Fibroblast of skin of back (primary cell): ENCODE measurements around the gene TIMP4.

Source experiments
- DNase-seq: peaks from one replicate; pipeline ENCODE4 v3.0.0-alpha.2; 2013

The TIMP4 gene

DNA sequence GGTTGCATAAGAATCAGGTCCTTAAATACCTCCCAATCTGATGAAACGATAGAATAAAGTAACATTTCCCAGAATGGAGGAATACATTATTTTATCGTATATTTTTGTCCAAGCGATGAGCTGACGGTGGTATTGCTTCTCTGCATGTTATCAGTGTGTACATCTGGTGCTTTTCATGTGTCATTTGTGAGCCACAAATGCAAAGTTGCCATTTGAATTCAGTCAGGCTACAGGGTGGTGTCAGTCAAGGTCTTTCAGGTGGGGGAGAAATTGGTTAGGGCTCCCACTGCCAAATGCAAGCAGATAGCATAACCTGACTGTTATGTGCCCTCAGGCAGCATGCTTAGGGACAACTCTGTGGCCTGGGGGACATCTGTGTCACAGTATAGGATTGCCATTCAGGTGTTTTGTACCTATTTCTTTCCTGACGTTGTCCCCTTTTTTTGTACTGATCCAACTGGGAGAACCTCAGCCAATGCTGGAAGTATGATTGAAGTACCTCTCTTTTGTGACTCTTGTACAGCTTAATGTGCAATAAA, 26.5 kb upstream of the TIMP4 start:
- DNase-seq: no peak

- no peak for DNase-seq
These were observed 25.8 kb upstream of the TIMP4 start for GRCh38 chr3:12184541-12184940.

DNA sequence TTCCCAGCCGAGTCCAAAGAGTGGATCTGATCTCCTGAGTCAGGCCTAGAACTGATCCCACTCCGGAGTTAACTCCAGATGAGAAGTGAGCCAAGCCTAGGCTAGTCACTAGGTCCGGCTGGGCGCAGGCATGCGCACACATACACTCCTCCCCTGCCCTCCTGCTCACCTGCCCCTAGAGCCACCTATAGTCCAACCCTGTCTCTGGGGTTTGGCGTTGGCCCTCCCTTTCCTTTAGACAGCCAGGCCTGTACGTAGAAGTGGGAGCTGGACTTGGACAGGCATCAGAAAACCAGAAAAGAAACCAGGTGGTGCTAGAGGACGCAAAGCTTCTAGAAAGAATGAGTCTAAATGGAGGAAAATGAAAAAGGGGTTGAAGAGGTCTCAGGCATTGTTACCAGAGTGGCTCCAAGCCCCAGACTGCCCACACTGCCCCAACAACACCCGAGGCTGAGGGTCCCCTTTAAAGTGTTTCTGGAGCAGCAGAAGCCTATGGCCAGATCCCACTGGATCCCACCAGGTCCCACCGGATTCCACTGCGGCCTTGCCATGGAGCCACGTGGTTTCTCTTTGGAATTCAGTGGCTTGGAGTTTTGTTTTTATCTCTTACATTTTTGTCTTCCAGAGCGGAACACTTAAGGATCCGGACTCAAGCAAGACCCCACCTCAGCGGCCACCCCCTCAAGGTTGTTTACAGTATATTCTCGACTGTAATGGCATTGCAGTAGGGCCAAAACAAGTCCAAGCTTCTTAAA, 24.2 kb upstream of the TIMP4 start:
- no peak for DNase-seq

GRCh38 chr3:12181806-12182205, 23.1 kb upstream of the TIMP4 start:
- DNase-seq: no peak

DNA sequence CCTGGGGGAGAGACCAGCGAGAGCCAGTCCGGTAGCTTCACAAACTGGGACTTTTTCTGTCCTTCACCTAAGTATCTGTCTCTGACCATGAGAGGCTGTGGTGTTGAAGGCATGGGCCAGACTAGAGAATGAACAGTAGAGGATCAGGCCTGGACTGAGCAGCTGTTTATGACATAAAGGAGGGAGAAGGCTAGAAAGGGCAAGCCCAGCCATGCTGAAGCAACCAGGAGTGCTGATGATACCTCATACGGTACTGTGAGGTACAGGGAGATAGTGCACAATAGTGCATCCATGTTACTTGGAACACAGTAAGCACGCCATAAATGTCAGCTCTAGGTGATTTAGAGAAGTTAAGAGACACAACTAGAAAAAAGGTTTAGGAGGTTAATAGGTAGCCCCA, 22.6 kb upstream of the TIMP4 start:
- DNase-seq: no peak

GRCh38 chr3:12180631-12181030, 21.9 kb upstream of the TIMP4 start:
- DNase-seq: no peak

DNA sequence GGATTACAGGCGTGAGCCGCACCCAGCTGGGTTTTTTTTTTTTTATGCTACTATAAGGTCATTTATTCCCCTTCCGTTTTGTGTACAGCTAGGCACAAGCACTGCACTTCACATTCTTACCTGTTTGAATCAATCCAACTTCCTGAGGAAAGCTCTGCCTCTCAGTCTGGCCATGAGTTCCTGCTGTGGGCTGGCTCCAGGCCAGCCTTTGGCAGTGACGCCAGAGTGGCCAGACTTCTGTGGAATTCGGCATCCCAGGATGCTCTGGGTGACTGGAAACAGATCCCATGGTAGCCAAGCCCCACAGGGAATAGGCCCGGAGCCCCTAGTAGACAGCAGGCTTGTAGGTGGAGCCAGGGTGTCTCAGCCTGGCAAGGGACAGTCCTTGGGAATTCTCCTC, 21.5 kb upstream of the TIMP4 start:
- peak; percentile 87 for DNase-seq

GRCh38 chr3:12179441-12179840, 20.7 kb upstream of the TIMP4 start:
- DNase-seq: no peak

- DNase-seq: peak; percentile 71
These were observed 19.5 kb upstream of the TIMP4 start for GRCh38 chr3:12178091-12178820.

- no peak for DNase-seq
These were observed 18.4 kb upstream of the TIMP4 start for GRCh38 chr3:12177126-12177525.

GRCh38 chr3:12175844-12176453, 17.2 kb upstream of the TIMP4 start:
- DNase-seq: peak; percentile 42

DNA sequence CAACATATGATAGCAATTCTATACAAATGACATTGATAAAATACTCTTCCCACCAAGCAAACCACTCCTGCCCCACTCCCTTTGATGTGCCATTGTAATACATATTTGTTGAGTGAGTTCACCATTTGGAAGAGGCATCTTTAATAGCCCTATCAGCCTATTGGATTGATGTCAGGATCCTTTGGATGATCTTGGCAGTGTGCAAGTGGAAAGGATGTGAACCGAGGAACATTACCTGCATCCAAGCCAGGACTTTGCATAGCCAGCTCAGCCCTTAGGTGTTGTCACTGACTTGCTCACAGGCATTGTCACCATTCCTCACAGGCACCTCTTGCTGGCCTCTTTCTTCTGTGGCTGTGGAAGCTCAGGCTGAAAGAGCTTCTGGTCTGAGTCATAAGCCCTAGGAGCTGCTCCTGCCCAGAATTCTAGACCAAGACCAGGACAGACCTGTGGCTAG, 16.5 kb upstream of the TIMP4 start:
- DNase-seq: peak; percentile 40

- peak; percentile 65 for DNase-seq
These were observed 11.5 kb upstream of the TIMP4 start for GRCh38 chr3:12170207-12170606.

GRCh38 chr3:12165909-12166308, 7.2 kb upstream of the TIMP4 start:
- DNase-seq: no peak

DNA sequence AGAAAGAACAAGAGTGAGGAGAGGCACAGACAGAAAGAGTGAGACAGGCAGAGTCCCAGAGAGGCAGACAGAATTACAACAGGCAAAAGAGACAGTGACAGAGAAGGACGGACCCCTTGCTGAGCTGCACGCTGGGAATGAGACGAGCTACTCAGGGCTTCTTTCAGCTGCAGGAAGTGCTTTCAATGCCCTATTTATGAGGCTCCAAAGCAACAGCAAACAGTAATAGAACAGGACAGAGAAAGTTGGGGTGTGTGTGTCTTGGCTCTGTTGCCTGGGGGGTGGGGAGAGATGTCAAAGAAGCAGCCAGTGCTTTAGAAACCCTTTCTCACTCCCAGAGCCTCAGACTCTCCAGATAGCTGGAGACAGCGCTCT, 502 bp upstream of the TIMP4 start:
- peak; percentile 60 for DNase-seq

DNA sequence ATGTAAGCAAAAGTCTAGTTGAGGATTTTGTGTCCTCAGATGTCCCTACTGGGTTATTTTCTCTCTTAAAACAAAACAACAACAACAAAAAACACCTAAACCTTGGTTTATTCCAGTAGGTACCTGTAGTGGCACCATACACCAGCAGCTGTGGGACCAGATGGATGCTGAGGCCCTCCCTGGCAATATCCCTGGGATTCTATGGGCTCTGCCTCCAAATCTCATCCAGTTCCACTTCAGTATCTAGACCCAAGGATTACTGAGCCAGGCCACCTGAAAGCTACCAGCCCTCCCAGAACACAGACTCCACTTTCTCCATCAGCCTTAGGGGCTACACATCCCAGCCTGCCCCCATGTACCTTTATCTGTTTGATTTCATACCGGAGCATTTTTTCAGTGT, 1.7 kb downstream of the TIMP4 start:
- DNase-seq: no peak

DNA sequence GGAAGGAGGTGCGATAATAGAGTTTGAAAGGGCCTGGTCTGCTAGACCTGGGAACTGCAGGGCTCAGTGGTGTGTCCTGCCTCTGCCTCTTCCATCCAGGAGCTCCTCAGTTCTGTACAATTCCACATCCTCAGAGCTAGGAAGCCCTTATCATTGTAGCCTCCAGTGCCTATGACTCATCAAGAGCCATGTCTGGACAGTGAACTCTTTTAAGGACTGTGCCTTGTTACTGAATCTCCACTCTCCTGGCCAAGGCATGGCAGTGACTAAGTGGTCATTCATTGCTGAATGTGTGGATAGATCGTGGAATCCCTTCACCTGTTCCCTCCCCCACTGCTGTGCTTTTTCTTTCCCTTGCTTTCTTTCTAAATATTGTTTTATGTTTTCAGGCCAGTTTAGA, 2.9 kb downstream of the TIMP4 start:
- peak; percentile 84 for DNase-seq

GRCh38 chr3:12155264-12155663, 3.4 kb downstream of the TIMP4 start:
- no peak for DNase-seq

GRCh38 chr3:12154151-12154550, 4.6 kb downstream of the TIMP4 start:
- no peak for DNase-seq

DNA sequence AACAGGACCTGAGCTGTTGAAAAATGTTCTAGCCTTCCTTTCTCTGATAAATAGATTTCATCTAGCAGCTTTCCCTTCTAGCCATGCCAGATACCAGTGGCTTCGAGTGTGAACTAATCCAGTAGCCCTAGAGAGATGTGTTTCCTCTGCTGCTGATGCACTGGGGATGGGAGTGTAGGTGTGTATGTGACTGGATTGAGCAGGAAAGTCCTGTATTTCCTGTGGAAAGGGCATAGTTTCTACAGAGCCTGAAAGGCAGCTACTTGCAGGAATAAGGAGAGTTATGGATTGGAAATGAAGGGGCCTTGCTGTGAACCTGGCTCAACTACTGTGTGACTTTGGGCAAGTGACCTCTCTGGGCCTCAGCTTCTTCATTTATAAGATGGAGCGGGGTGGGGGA, 8.6 kb downstream of the TIMP4 start:
- DNase-seq: no peak

DNA sequence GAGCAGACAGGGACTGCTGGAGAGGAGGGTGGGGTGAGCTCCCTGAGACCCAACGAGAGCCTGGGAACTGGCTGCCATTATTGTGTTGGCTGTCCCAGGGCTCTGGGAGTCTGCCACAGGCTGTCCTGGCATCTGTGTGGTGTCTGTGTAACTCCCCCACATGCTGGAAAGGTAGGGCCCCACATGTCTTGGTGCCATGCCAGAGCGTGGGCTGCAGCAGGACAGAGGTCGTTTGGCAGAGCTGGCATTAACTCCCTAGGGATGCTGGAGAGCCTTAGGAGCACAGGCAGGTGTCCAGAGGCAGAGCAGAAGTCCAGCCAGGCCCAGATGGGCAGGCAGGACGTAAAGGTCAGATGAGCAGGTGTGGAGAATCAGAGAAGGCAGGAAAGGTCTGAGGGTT, 9.7 kb downstream of the TIMP4 start:
- DNase-seq: no peak

DNA sequence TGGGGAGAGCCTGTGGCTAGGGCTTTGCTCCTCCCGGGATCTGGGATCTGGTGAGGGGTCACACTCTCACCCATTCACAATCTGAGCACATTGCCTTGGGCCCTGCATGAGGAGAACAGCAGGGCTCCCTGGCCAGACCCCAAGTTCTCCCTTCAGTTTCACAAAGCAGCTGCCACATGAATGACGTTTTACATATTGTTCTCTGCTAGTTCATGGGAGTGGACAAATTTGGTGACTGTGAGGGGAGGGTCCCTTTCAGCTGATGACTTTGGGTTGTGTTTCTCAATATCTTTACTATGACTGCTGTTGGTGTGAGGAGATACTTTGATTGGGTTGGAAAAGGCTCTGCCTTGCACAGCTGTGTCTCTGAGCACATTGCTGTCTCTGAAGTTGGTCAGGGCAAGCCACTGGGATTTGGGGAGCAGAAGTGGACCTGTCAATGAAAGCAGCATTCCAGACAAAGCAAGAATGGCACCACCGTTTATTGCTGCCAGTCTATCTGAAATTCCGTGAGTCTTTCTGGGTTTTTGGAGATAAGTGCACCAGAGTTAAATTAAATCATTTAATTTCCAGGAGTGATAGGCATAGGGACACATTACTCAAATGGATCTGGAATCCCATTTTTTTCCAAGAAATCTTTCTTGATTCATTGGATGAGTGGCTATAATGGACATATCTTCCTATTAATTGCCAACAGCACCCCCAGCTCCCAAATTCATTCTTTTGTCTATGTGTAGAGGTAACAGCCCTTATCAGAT, 10.3 kb downstream of the TIMP4 start:
- peak; percentile 5 for DNase-seq
